Hippocampal formation (tissue), 2 donors: Measurements from ENCODE around the gene OSGIN1.
A peak's percentile ranks its signal among the peaks of the same experiment; 100 is the strongest.
"Not testable (repeated sequence)": the region's sequence is repeated elsewhere in the genome, so short reads cannot be mapped to it uniquely, and the experiment has no call there.

Experiments used
- DNase-seq, 2 donors: peaks; one replicate each; lab custom pipeline; 2025; lab: John Stamatoyannopoulos, UW

Gene OSGIN1

DNA sequence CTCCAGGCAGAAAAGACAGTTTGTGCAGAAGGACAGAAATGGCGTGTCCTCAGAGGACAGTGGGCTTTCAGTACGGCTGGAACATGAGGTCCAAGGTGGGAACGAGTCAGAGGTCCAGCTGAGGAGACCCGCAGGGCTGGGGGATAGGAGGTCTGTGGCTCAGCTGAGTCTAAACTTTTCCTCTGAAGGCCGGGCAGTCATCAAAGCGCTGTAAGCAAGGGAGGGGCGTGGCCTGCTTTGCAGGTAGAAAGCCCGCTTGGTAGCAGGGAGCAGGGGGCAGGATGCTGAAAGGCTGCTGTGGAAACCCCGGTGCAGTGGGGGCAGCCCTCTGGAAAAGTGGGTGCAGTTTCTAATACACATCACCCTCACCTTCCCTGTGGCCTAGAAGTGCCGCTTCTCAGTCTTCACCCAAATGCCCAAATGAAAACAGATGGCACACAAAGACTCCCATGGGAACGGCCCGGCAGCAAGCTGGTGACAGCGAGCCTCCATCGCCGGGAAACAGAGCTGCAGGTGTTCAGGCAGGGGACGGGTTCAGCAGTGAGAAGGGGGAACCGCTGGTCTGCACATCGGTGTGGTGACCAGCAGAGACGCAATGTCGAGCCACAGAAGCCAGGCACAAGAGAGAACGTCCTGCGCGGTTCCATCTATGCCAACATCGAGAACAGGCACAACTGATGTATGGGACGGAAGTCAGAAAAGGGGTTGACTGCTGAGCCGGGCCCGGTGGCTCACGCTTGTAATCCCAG lies 12.2 kb upstream of the OSGIN1 start:
- DNase-seq = no peak

DNA sequence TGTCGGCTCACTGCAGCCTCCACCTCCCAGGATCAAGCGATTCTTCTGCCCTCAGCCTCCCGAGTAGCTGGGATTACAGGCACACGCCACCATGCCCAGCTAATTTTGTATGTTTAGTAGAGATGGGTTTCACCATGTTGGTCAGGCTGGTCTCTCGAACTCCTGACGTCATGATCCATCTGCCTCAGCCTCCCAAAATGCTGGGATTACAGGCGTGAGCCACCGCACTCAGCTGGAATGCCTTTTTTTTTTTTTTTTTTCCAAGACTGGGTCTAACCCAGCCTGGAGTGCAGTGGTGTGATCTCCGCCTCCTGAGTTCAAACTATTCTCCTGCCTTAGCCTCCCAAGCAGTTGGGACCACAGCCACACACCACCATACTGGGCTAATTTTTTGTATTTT lies 11.5 kb upstream of the OSGIN1 start:
- DNase-seq = not testable (repeated sequence)

DNA sequence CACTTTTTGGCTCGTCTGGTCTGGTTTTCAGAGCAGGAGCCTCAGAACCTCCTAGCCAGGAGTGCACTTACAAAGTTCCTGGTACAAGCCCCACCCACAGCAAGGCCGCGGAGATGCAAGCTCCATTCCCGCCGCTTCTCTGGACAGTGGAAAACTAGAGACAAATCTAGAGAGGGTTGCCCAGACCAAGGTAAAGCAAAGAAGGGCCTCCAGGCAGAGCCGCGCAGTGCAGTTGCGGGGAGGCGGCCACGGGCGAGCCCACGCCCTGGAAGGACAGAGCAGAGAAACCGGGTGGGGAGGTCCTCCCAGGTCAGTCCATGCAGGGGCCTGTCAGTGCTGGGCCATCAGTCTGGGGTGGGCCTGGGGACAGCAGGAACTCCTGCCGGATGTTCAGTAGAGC lies 11.0 kb upstream of the OSGIN1 start:
- DNase-seq = no peak

DNA sequence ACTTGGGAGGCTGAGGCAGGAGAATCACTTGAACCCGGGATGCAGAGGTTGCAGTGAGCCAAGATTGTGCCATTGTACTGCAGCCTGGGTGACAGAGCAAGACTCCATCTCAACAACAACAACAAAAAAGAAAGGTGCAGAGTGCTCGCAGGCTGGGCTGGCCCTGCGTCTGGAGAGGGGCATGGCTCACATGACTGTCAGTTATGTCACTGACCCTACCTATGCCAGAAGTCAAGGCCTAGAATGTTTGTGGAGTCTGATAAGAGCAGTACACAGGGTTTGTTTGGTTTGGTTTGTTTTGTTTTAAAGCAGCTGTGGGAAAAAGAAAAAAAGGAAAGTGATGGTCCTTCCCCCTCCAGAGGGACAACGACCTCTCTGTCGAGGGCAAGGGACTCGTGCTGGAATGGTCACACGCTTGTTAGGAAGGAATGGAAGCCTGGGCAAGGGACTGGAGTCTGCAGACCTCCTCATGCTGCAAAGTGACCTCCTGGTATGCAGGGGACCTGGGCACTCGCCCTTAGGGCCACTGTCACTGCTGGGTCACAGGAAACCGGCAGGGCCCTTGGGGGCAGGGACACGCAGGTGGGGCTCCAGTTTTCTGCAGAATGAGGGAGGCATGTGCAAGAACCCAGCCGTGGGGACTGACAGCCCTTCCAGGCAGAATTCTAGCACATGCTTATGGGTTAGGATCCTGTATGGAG lies 10.1 kb upstream of the OSGIN1 start:
- DNase-seq = no peak

DNA sequence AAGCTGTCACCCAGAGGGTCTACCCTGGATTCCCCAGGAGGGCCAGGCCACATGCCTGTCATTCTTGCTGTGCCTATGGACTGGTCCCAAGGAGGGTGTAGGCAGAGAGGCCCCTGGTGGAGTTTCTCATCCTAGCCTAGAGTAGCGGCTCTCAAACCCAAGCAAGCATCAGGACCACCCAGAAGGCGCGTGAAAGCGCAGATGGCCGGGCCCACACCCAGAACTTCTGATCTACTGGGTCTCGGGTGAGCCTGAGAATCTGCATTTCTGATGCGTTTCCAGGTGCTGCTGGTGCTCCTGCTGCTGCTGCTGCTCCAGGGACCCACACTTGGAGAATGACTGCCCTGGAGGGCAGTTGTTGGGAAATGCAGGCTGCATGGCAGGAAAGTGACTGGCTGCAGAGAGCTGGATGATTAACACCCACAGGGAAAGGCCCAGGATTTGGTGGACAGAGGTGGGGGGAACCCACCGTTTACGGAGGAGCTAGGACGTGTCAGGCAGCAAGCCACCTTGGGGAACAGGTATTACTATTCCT lies 9.5 kb upstream of the OSGIN1 start:
- DNase-seq = no peak

DNA sequence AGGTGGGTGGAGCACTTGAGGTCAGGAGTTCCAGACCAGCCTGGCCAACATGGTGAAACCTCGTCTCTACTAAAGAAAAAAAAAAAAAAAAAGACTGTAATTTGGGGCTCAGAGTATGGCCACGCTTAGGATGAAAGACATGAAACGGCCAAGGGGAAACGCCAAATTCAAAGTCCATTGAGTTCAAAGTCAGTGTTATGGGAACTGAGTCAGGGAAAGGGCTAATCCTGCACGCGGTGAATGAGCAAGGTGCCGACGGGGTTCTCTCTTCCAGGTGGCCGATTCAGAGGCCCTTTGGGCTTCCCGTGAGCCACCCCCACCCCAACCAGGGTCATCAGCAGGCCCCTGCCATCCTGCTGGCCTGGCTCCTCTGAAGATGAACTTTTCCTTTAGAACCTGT lies 7.5 kb upstream of the OSGIN1 start:
- no peak for DNase-seq

DNA sequence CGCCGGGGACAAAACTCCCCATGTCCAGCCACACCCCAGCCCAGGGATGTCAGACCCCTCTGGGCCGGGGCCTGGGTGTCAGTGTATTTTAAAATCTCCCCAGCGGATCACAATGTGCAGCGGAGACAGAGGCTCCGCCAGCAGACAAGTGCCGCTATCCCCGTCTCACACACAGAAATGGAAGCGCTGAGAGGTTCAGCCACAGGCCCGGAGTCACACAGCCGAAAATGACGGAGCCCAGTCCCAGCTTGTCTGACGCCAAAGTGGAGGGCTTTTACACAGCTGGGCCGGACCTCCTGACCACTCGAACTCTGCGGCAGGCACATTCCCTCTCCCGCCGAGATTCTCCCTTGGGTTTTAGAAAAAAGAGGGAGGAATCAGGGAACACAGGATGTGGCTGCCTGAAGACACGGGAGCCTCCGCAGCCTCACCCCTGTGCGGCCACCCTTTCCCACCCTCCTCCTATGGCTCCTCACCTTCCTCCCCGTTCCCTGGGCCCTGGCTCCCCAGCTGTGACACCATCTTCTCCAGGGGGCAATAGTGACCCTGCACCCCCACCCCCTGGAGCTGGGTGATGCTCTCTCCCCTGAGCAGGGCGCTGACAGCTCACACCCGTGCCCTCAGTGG lies 6.8 kb upstream of the OSGIN1 start:
- no peak for DNase-seq

DNA sequence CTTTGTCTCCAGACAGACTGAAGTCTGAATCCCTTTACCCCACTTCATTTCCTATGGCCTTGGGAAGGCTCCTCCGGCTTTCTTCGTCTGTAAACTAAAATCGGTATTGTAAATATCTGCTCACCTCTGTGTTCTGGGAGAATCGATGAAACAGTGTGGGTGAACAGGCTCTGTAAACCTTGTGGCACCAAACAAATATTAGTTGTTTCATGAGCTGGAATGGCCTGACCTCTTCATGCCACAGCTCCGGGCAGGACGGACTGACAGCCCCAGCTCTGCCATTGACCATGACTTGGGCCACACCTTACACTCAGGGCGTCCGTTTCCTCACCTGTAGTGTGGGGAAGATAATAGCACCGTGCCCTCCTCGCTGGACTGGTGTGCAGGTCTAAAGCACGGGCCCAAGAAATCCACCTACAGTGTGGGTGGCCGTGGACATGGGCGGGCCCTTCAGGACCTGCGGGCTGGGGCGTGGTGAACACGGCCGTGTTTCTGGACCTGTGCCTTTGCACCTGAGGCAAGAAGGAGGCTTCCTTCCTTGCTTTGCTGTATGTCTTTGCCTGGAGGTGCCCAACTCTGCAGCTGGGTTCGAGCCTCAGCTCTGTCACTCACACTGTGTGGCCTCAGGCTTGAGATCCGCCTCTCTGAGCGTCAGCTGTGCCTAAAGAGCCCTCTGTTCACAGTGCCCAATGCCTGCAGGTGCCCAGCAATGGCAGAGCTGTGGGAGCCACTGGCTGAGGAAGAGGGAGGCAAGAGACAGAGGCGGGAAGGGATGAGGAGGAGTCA lies 6.1 kb upstream of the OSGIN1 start:
- no peak for DNase-seq

DNA sequence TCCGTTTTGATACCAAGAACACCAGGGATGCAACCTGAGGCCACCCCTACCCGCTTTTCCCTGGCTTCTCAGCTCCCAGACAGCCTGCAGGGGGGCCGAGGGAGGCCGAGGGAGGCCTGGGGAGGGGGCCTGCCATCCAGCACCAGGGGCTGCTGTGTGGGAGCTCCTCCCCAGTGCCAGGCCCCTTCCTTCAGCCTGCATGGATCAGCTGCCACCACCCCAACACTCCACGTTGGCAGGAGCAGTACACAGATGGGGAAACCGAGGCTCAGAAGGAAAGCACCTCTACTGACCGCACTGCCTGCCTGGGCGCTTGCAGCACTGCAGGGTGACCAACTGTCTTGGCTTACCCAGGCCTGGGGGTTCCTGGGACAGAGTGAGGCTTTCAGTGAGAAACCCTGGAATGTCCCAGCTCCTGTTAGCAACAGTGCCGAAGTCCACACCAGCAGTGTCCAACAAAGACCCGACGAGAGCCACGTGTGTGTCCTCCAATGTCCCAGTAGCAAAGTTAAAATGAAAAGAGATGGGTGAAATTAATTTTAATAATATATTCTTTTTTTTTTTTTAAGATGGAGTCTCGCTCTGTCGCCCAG lies 5.3 kb upstream of the OSGIN1 start:
- no peak for DNase-seq

DNA sequence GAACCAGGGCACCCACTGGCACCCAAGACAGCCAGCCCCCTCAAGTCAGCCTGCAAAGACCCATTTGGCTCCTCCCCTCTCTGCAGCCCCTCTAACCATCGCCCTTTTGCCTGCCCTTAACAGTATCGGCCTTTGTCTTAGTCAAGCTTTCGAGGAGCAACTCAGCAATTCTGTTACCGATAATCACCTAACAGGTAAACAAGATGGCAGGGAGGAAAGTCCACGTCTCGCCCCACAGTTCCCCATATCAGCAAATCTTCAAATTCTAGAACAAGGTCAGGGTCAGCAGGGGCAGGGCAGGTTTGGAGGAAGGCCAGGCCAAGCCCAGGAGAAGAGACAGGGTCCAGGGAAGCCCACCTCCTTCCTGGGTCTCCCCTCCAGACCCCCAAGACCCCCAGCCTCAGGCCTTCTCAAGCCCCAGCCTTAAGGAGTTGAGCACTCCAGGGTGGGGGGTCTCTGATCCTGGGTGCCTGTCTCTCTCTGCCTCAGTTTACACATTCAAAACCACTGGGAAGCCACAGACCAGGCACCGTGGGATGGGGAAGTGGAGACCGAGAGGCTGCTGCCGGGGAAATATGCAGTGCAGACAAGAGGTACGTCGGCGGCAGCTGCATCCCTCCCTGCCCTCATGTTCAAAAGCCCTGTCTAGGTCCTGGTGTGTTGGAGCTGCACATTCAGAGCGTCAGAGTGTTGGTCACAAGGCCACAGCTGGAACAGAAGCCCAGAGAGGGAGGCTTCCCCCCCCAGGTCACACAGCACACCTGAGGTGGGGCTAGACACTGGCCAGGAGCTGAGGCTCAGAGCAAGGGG lies 3.9 kb upstream of the OSGIN1 start:
- DNase-seq = no peak

DNA sequence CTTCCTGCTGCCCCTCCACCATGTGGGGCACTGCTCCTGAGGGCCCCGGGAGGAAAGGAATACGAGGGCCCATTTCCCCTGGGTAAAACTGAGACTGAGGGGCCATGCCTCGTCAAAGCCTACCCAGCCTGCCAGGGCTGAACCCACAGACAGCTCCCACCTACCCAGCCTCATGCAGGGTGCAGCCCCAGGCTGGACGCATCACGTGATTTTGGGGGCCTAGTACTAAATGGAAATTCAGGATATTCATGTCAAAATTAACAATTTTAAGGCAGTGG lies 3.4 kb upstream of the OSGIN1 start:
- DNase-seq = no peak

DNA sequence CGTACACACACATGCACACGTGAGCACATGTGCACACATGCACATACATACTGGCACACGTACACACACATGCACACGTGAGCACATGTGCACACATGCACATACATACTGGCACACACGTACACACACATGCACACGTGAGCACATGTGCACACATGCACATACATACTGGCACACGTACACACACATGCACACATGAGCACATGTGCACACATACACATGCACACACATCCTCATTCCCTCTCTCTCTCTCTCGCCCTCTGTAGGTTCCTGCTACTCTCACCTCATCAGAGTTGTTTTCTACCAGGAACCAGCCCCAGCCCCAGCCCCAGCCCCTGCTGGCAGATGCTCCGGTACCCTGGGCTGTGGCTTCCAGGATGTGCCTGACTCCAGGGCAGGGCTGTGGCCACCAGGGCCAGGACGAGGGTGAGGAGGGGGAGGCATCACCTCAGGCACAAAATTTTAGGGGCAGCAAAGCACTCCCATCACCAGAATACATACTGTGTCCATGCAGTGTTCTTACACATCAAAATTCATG lies 2.1 kb upstream of the OSGIN1 start:
- DNase-seq = not testable (repeated sequence)

DNA sequence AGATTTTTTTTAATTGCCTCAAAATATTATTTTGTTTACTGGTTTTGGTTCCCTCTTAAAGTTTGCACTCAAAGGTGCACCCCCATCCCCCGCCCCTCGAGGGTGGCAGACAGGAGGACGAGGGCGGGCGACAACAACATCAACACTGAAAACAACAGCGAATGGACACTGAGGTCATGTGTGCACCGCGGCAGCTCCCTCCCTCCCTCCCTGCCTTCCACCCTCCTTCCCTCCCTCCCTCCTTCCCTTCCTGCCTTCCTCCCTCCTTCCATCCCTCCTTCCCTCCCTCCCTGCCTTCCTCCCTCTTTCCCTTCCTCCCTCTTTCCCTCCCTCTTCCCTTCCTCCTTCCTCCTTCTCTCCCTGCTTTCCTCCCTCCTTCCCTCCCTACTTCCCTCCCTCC lies 1.5 kb upstream of the OSGIN1 start:
- DNase-seq = no peak

DNA sequence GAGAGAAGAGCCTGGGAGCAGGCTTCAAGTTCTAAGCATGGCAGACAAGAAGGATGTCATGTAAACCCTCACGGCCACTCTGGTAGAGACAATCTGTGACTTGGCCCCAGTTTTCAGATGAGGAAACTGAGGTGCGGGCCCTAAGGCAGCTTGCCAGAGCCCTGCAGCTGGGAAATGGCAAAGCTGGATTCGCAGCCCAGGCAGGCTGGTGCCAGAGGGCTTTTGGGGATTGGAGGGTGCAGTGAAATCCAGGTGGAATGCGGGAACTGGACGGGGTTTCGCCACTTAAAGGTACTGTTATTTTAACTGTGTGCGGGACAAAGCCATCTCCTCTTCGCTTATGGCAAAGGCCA lies 477 bp upstream of the OSGIN1 start:
- DNase-seq = no peak

DNA sequence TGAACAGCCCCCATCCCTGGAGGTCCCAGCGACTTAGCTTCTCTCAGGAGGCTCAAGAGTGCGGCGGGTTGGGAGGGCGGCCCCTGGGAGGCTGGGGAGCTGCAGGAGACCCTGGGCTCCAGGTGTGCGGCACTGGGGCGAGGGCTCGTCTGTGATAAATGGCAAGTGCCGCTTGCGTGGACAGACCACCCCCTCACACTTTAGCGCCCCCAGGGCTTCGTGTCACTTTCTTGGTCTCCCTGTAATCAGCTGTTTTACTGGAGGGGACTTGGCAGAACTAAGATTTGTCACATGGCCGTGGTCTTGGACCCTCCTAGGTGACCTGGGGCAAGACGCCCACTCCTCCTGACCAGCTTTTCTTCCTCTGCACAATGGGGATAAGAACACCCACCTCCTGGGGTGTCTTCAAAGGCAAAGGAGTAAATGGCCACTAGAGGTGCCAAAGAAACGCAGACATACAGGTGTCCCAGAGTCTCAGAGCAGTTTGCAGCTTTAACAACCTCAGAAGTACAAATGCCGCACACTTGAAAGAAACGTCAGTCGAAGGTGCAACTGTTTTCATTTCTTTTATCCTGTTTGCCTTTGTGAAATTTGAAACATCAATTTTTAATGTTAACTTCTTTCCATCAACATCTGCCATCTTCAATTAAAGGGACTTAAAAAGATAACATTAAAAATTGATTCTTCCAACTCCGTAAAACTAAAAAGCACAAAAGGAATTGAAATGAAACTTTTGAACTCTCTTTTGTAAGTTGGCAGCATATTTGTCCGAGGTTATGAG lies 946 bp downstream of the OSGIN1 start:
- no peak for DNase-seq

DNA sequence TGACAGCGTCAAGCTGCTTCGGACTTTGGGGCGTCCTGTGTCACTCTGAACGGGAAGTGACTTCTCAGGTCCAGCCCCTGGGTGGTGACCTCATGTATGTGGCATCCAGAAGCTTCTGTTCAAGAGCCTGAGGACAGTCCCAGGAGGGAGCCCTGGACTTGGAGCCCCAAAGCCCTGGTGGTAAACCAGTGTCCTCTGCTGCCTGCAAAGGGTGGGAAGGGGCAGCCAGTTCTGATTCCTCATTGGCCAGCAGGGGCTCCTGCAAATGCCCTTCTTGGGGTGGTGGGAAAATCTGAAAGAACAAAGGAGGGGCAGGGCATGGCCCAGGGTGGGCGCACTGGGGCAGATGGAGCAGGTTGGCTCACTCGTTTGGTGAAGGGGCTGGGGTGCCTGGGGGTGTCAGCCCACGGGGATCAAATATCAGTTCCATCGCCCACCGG lies 1.6 kb downstream of the OSGIN1 start:
- no peak for DNase-seq

DNA sequence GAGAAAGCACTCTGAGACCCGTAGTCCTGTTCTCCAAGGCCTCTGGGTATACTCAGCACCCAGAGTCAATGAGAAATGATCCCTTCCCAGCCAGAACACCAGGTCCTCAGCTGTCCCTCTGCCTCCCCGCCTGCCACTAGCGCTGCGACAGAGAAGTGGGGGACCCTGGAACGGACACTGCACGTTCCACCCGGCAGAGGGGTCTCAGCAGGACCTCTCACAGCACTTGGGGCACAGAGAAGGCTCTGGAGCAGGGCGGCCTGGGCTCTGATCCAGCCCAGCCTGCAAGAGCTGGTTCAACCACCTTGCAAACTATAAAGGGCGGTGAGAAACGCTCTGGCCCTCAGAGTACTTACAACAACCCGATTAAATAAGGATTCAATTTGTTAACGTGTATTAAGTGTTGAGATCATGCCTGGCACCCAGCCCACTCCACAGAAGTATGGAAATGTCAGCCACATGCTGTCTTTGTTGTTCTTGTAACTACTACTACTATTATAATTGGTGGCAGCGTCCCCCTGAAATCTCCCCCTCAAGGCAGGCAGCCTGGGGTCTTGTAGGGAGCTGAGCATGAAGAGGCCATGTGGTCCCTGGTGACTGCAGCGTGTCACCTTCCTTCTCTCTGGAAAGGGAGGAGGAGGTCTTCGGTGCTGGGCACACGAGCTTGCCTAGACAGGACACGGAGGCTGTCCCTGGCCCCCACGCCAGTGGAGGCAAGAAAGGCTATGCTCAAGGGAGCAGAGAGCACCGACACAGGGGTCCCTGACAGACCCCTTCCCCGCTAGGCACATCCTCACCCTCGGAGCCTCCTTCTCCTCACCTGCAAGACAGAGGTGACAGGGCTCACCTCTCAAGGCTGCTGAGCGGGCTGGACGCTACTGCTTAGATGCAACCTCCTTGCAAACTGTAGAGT lies 2.4 kb downstream of the OSGIN1 start:
- no peak for DNase-seq

DNA sequence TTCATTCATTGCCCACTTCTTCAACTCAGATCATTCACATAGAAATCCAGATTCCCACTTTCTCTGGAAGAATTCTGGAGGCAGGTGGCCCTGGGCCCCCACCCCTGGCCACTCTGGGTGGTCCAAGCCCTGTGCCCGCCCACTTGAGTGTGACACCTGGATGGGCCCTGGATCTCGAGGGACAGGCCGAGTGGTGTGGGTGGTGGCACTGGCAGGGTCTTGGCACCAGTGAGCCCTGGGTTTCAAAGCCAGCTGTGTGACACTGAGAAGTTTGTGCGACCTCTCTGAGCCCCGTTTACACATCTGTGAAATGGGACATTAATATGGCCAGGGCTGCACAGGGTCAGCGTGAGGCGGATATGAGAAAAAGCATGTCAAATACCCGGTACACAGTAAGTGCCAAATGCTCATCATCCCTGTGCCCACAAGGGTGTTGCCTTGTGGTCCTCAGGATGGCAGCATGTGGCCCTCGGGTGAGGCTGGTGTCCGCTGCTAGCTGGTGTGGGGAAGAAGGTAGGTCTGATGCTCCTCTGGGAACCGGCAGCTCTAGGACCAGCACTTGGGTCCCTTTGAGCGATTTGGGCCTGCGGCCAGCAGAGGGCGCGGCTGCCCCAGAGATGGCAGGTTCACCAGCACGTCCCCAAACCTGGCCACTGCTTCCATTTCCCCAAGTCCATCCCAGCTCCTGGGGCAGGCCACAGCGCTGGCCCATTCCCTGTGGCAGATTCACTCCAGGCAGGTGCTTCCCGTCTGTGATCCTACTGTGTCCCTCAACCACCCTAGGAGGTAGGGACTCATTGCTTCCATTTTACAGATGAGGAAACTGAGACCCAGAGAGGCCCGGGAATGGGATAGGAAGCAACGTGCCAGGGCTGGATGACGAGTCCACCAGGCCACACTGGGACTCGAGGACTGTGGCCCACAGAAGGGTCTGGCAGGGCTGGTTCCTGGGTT lies 3.6 kb downstream of the OSGIN1 start:
- DNase-seq = peak; percentile 49 to 50
